T-helper 1 cell (primary cell): ENCODE results near the gene KIF23.

Source experiments
- DNase-seq, 5 donors: peaks; one replicate each; pipeline ENCODE4 v3.0.0-alpha.2; 2012 to 2020

The KIF23 gene

DNA sequence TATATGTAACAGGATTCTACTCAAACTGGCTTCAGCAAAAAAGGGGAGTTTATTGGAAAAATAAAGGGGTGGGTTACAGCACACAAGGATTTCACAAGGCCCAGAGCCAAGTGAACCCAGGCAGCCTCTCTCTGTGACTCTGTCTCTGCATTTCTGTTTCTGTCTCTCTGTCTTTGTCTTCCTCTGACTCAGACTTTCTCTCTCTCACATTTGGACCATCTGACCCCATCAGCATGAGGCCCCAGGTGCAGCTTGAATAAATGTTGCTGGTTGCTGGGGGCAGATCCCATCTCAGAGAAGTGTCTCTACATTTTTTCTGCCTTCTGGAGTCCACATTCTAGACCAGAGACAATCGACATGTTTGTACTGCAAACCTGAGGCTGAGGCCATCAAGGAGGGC is 83.5 kb downstream of the KIF23 start:
- DNase-seq, result no peak
